ENCODE results near the gene CETN1.

GRCh38 chr18:572091-572830 is 7.9 kb upstream of the CETN1 start:
- TF ChIP-seq CTCF (IDR thresholded peaks at IDR 0.05) (no peak), POLR2A (IDR thresholded peaks at IDR 0.05; ENCODE audit: low read depth) (no peak), EP300 (IDR thresholded peaks at IDR 0.05) (no peak), POLR2AphosphoS5 (IDR thresholded peaks at IDR 0.05) (no peak)

Measured in esophagus muscularis mucosa (tissue), 4 donors.